Occipital lobe (tissue), 2 donors: ENCODE results near the gene SURF4. TPM values are rescaled to one million over a fixed set of nuclear protein-coding genes. Genes with fewer than 3 reads are reported as not detected.
"Not testable (repeated sequence)": the region's sequence is repeated elsewhere in the genome, so short reads cannot be mapped to it uniquely, and the experiment has no call there.

Experiments used
- DNase-seq: peaks from one replicate; lab custom pipeline; 2025; lab: John Stamatoyannopoulos, UW
- total RNA-seq: library from RNA; depleted of rRNA; stranded (reverse); fragments of >200 nt; gene quantifications from one replicate; pipeline ENCODE4 v1.2.3, GENCODE V29; 2014

SURF4 gene
- total RNA-seq, 1 donor from 2014 or later, result 88.6 TPM

DNA sequence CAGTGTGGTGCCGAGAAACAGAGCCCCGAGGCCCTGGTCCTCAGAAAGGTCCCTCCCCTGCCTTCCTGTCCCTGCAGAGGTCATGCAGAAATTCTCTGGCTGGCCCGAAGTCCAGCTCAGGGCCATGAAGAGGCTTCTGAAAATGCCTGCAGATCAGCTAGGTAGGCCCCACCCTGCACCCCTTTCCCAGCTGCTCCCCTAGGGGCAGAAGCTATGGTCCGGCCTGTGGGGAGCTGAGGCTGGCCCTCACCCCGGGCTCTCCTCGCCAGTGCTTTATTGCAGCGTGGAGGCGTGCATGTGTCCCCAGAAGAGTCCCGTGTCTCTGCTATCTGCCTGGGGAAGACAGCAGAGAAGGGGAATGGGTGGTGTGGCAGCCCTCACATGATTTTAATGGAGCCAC is 22.0 kb upstream of the SURF4 start:
- DNase-seq, result no peak

DNA sequence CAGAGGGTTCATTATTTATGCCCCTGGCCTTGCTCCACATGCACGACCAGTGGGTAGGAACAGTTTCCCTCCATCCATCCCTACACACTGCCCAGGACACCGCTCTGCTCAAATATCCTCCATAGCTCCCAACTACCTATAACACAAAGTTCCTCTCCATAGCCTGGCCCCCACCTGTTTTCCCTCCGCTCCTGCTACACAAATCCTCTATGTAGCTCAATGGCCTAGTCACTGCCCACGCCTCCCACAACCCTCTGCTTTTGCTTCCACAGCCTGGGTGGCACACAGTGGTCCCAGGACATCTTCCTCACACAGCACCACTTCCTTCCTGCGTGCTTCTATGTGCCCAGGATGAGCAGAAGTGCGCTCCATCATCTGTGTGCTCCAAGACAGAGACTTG is 21.5 kb upstream of the SURF4 start:
- no peak for DNase-seq

DNA sequence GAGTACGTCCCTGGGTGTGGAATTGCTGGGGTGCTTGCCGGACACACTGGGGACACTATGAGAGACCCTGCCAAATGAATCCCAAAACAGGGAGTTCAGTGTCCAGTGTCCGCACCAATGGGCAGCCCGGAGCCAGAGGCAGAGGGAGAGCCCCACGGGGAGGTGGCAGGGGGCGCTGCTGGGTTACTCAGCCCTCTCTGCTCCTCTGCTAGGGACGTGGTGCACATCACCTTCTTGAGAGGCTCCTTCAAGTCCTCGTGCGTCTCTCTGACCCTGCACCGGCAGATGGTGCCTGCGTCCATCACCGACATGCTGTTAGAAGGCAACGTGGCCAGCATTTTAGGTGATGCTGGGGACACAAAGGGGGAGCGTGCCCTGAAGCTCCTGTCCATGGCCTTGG is 21.1 kb upstream of the SURF4 start:
- no peak for DNase-seq

DNA sequence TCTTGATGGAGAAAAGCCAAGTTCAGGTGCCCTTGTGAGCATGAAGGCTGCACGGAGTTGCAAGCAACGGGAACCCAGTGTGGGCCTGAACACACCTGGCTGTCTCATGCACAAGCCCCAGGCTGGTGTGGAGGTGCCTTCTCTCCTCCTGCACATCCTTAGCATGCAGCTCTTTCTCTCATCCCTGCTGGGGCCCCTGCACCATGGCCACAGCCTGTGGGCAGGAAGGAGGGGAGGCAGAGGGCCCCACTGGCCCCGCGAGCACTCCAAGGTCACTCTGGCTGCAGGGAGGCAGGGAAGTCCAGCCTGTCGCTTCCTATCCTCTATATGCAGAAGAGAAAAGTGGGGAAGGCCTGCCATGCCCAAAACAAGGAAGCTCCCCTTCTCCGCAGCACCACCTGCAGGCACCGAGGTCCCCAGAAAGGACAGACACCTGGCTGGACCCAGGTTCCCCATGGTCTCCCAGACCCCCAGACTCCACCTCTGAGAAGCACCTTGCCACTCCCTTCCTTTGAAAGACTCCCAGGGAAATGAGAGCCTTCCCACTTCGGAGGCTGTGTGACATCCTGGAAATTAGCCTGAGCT is 18.9 kb upstream of the SURF4 start:
- DNase-seq, result no peak

DNA sequence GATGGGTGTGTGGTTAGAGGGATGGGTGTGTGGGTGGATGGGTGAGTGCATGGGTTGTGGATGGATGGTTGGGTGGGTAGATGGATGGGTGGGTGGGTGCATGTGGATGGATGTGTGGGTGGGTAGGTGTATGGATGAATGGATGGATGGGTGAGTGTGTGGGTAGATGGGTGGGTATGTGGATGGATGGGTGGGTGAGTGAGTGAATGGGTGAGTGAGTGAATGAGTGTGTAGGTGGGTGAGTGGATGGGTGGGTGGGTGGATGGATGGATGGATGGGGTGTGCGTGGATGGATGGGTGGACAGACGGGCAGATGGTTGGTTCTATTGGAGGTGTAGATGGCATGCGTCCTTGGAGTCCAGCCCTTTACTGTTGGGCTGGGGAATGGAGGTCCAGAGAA is 17.5 kb upstream of the SURF4 start:
- no peak for DNase-seq

DNA sequence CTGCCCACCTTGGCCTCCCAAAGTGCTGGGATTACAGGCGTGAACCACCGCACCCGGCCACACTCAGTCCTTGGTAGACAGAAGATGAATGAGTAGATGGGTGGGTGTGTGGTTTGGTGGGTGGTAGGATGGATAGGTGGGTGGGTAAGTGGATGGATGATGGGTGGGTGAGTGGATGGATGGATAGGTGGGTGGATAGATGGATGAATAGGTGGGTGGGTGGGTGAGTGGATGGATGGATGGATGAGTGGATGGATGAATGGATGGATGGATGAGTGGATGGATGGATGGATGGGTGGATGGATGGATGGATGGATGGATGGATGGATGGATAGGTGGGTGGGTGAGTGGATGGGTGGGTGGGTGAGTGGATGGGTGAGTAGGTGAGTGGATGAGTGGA is 16.4 kb upstream of the SURF4 start:
- DNase-seq, result not testable (repeated sequence)

DNA sequence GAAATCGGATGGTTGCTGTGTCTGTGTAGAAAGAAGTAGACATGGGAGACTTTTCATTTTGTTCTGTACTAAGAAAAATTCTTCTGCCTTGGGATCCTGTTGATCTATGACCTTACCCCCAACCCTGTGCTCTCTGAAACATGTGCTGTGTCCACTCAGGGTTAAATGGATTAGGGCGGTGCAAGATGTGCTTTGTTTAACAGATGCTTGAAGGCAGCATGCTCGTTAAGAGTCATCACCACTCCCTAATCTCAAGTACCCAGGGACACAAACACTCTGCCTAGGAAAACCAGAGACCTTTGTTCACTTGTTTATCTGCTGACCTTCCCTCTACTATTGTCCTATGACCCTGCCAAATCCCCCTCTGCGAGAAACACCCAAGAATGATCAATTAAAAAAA is 15.6 kb upstream of the SURF4 start:
- not testable (repeated sequence) for DNase-seq

DNA sequence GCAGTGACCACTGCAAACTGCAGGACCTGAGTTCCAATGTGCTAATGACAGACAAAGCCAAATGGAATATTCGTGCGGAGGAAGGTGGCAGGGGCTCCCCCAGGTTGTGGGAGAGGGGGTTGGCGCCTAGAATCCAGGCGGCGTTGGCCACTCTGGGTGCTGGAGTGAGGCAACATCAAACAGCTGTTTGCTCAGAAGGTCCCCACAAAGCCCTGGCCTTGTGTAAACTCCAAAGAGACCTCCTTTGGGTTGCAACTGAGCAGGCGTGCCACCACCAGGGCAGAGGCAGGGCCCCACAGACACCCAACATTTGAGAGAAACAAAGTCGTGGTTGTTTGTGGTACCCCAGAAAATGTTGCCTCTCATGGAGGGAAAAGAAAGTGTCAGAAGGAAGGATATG is 14.9 kb upstream of the SURF4 start:
- no peak for DNase-seq

DNA sequence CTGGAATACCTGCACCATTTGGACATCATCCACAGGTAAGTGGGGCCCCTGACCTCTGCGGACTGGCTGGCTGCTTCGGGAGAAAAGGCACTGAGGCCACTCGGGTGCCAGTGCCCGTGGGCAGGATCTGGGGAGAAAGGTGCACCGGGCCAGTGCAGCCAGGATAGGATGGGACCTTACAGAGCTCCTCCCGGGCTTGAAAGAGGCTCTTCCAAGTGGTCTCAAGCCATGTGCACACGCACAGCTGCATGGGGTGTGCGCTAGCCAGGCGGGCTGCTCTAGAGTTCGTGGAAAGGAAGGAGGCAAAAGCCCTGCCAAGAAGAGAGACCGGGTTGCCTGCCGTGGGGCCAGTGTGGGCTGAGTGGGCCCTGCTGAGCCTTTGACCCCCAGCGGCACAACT is 13.7 kb upstream of the SURF4 start:
- DNase-seq, result no peak

DNA sequence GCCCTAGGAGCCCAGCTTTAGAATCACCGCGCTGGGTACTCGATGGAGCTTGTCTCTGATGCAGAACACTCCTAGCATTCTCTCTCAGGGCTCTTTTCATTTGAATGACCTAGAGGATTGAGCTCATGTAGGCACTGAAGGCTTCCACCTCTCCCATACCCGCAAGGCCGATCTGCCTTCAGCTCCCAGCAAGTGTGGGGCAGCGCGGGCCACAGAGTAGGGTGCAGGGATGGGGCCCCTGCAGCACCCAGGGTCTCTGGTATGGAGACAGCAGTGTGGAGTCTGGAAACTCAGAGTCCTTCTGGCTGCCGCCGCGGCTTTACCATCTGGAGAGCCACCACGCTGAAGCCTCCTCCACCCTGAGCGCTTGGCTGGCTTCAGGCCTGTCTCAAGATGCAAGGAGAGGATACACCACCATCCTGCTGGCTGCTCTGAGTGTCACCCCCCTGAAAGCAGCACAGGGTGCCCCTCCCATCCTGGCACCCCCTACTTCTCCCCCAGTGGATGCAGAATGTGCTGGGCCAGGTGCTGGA is 13.2 kb upstream of the SURF4 start:
- peak; percentile 30 for DNase-seq

DNA sequence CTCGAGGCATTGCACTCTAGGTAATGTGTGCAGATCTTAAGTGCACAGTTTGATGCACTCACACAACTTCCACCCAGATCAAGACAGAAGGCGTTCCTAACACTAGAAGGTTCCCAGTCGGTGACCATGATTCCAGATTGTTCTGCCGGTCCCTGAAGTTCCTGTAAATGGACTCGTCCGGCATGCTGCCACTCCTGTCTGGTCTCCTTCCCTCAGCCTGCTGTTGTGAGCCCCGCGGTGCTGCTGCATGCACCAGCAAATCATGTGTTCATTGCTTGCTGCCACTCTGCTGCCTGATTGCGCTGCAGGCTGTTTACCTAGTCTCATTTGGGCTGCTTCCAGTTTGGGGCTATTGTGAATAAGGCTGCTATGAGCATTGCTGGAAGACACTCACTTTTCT is 11.8 kb upstream of the SURF4 start:
- DNase-seq, result no peak

DNA sequence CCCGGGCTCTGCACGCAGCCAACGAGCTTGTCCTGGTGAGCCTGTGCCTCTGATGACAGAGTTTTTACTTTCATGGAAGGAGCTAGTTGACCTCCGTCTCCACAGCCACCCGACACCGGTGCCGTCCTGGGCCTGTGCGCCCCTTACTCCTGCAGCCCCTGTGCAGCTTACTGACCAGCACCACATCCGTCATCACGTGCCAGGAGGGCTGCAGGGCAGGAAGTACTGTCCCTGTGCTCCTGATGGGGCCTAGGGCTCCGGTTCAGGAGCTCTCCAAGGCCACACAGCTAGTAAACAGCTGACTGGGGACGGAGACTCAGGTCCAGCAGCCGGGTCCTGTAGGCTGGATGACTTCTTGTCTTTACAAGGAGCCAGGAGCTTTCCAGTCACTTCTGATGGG is 10.5 kb upstream of the SURF4 start:
- no peak for DNase-seq

DNA sequence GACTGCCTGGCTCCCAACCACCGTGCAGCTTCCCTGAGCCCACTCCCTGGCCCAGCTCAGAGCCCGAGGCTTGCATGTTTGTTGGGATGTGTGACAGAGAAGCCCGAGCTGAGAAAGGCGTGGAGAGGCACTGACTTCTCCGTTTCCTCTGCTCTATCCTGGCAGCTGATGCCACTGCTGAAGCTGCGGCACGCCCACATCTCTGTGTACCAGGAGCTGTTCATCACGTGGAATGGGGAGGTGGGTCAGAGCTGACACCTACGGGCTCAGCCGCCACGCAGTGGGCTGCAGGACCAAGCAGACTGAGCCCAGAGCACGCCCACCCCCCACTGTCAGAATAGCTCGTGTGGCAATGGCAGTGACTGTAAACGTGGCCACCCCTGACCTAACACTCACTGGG is 9.6 kb upstream of the SURF4 start:
- peak; percentile 51 for DNase-seq

DNA sequence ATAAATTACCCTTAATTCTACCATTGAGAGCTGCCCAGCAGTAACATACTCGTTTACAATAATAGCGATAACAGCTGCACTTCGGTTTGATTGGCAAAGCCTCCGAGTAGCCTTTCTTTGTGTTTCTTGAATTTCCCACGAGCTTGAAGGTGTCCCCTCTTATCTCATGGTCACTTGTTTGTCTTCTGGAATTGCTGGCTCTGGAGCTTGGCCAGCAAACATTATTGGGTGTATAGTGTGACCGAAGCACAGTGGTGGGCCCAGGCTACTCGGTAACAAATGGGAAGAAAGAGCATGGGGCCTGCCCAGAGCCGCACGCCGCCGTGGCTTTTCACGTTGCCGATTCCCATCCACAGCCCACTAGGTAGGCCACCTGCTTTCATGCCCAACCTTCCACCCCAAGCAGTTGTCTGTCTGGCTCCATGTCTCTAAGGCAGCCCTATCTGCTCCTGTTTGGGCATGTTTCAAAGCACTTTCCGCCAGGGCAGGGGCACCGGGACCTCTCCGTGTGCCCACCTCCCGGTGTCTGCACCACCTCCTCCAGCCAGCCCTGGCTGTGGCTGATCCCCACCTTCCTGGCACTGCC is 9.0 kb upstream of the SURF4 start:
- no peak for DNase-seq

DNA sequence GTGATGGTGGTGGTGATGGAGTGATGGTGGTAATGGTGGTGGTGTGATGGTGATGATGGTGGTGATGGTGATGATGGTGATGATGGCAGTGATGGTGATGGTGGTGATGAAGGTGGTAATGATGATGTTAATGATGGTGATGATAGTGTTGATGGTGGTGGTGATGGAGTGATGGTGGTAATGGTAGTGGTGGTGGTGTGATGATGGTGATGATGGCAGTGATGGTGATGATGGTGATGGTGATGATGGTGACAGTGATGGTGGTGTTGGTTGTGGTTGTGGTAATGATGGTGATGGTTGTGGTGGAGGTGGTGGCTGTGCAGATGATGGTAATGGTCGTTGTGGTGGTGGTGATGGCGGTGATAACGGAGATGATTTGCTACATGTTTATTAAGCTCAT is 7.6 kb upstream of the SURF4 start:
- DNase-seq, result no peak

DNA sequence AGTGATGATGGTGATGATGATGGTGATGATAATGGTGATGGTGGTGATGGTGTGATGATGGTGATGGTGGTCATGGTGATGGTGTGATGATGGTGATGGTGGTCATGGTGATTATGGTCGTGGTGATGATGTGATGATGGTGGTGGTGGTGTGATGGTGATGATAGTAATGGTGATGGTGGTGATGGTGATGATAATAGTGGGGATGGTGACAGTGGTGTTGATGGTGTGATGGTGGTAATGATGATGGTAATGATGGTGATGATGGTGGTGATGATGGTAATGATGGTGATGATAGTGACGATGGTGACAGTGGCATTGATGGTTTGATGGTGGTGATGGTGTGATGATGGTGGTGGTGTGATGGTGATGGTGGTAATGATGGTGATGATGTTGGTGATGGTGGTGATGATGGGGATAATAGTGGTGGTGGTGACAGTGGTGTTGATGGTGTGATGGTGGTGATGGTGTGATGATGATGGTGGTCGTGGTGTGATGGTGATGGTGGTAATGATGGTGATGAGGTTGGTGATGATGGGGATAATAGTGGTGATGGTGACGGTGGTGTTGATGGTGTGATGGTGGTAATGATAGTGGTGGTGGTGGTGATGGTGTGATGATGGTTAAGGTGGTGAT is 6.8 kb upstream of the SURF4 start:
- no peak for DNase-seq

DNA sequence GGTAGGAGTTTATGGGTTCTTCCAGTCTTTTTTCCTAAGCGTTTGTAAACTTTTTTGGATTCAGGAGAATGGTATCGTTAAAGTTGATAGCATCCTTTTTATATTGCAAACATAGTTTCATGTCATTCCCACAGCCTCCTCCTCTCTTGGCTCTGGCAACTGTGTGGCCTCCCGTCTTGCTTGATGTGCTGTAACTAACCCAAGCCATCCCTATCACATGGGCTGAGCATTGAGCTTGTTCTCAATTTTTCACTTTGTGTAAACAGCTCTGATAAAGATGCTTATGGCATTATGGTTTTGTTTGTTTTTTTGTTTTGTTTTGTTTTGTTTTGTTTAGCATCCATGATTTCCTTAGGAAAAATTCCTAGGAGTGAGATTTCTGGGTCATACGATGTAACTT is 4.9 kb upstream of the SURF4 start:
- no peak for DNase-seq

DNA sequence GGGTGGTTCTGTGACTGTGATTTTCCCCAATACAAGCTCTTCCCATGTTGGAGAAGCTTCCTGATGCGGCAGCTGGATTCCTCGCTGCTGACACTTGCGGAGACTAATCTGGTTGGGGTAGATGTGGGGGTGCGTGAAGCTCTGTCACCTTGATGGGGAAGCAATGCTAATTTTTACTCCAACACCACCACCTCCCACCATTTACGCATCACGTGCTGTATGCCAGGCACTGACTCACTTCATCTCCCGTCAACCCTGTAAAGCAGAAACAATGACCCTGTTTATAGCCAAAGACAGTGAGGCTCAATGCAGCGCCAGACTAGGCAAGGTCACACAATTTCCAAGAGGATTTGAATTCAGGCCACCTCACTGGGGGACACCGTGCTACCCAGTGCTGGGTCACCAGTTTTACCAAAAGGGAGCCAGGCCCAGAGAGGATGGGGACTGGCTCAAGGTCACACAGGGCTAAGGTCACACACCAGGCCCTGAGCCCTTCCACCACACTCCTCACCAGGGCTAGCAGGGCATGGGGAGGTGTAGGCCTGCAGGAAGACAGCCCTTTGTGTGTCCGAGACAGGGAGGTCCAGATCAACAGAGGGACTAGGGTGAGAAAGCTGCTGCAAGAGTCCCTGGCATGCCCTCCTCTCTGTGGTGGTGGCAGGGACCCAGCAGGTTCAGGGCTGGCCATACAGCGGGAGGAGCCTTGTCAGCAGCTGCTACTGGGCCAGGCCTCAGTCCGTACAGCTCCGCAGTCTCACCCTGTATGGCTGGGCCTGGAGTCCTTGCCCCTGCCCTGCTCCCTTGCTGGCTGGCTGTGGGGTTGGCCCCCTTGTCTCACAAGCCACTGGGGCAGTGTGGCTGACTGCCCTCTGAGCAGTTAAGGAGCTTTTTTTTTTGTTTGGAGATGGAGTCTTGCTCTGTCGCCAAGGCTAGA is 3.6 kb upstream of the SURF4 start:
- DNase-seq, result peak; percentile 34

DNA sequence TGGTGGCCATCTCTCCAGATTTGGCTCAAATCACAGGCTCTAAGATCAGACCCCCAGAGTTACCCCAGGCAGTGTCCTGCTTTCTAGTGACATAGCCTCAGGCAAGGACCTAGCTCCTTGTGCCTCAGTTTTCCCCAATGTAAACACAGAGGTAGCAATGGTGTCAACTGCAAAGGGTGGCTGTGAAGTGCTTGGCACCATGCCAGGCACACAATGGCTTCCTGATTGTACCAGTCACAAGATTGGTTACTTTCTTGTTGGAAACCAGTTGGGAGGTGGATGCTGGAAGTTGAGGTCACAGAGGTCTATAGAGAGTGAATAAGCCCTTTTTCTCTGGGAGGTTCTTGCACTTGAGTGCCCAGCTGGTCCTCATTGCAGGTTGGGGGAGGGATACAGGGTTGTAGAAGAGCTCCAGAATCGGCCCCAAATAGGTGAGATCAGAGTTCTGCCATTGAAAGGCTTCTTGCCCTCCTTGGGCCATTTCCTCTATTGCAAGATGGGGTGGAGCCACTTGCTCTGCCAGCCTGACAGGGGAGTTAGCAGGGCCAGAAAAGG is 2.6 kb upstream of the SURF4 start:
- DNase-seq, result no peak

DNA sequence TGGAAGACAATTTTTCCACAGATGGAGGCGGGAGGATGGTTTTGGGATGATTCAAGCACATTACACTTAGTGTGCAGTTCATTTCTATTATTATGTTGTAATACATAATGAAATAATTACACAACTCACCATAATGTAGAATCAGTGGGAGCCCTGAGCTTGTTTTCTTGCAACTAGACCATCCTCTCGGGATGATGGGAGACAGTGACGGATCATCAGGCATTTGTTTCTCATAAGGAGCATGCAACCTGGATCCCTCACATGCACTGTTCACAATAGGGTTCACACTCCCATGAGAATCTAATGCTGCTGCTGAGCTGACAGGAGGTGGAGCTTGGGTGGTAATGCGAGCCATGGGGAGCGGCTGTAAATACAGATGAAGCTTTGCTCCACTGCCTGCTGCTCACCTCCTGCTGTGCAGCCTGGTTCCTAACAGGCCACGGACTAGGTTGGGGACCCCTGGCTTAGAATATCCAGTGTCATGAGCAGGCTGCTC is 1.9 kb upstream of the SURF4 start:
- DNase-seq, result no peak

DNA sequence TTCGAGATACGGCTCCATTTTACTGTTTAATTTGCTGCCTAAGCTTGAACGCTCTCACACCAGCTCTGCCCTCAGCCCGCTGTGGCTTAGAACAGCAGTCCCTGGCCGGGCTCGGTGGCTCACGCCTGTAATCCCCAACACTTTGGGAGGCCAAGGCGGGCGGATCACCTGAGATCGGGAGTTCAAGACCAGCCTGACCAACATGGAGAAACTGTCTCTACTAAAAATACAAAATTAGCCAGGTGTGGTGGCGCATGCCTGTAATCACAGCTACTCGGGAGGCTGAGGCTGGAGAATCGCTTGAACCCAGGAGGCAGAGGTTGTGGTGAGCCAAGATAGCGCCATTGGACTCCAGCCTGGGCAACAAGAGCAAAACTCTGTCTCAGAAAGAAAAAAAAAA is 1.4 kb upstream of the SURF4 start:
- not testable (repeated sequence) for DNase-seq
